Ascending aorta (tissue), 2 donors: Measurements from ENCODE around the gene ARFGAP2. TPM values are rescaled to one million over a fixed set of nuclear protein-coding genes. Genes with fewer than 3 reads are reported as not detected.
"Not testable (repeated sequence)": the region's sequence is repeated elsewhere in the genome, so short reads cannot be mapped to it uniquely, and the experiment has no call there.

Source experiments
- DNase-seq, 2 donors: peaks; one replicate each; pipeline ENCODE4 v3.0.0-alpha.2; 2019; ENCODE audit warnings: low spot score in 2 of 2
- H3K27ac ChIP-seq, 2 donors: fragments of 200-600 bp; sonication (generic); one replicate each; pipeline ENCODE4 v1.5.1; 2016 to 2017; ENCODE audit warnings: mild to moderate bottlenecking in 1 of 2
- H3K27me3 ChIP-seq: fragments of 200-600 bp; sonication (generic); one replicate; pipeline ENCODE4 v1.5.1; 2017
- H3K36me3 ChIP-seq, 2 donors: fragments of 200-600 bp; sonication (generic); one replicate each; pipeline ENCODE4 v1.5.1; 2016
- H3K4me1 ChIP-seq, 2 donors: fragments of 200-600 bp; sonication (generic); one replicate each; pipeline ENCODE4 v1.5.1; 2016 to 2017; ENCODE audit warnings: mild to moderate bottlenecking in 1 of 2
- H3K4me3 ChIP-seq, 2 donors: fragments of 200-600 bp; sonication (generic); one replicate each; pipeline ENCODE4 v1.5.1; 2016 to 2017; ENCODE audit warnings: mild to moderate bottlenecking in 1 of 2
- H3K9me3 ChIP-seq, 2 donors: fragments of 200-600 bp; sonication (generic); one replicate each; pipeline ENCODE4 v1.5.1; 2016
- intact Hi-C: fragments of 100-400 bp; cut with DNase I; formaldehyde crosslinking; loops from one replicate; pipeline ENCODE4 v1.15.1; 2023
- total RNA-seq: library from RNA; depleted of rRNA; stranded (reverse); fragments of >200 nt; gene quantifications from one replicate; pipeline ENCODE4 v1.1.0, GENCODE V29; 2016
- TF ChIP-seq, protein P1 (sequence below), 3 experiments: fragments of 200-600 bp in 2 of 3; fragments of 450-650 bp in 1 of 3; sonication (generic) in 2 of 3; IDR thresholded peaks; one replicate each; pipeline ENCODE4 v1.5.1; 2016 to 2019; ENCODE audit warnings: antibody characterized with exemption in 3 of 3, mild to moderate bottlenecking in 1 of 3, moderate library complexity in 1 of 3

The ARFGAP2 gene
- total RNA-seq, 1 donor from 2014 or later: 66.1 TPM

DNA sequence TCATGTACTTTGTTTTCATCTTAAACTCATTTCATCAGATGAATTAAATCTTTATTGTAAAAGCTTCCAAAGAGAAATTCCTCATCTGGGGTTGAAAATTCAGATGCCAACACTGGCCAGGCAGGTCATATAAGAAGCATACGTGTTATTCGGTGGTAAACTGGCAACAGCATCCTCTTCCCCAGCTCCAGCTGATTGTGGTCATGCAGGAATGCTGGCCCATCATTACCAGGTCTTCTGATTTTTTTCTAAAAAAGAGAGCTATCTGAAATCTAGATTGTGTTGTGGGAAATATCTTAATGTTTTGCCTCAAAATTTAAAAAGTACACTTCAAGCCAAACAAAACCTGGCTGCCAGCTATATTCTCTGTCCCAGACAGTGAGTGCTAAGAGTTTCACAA is 53.6 kb downstream of the ARFGAP2 start:
- H3K9me3 ChIP-seq: no peaks in the 10 kb centered on the region
- no peaks in the 10 kb centered on the region for H3K27me3 ChIP-seq
- TF ChIP-seq, protein P1, sequence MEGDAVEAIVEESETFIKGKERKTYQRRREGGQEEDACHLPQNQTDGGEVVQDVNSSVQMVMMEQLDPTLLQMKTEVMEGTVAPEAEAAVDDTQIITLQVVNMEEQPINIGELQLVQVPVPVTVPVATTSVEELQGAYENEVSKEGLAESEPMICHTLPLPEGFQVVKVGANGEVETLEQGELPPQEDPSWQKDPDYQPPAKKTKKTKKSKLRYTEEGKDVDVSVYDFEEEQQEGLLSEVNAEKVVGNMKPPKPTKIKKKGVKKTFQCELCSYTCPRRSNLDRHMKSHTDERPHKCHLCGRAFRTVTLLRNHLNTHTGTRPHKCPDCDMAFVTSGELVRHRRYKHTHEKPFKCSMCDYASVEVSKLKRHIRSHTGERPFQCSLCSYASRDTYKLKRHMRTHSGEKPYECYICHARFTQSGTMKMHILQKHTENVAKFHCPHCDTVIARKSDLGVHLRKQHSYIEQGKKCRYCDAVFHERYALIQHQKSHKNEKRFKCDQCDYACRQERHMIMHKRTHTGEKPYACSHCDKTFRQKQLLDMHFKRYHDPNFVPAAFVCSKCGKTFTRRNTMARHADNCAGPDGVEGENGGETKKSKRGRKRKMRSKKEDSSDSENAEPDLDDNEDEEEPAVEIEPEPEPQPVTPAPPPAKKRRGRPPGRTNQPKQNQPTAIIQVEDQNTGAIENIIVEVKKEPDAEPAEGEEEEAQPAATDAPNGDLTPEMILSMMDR (IDR thresholded peaks at IDR 0.05): no peak
- no peak overlapping the region for H3K27ac ChIP-seq
- no peaks in the 10 kb centered on the region for H3K4me1 ChIP-seq
- no peak overlapping the region for H3K4me3 ChIP-seq
- DNase-seq: no peak
- no peaks in the 10 kb centered on the region for H3K36me3 ChIP-seq
- intact Hi-C loops: no loop called here

DNA sequence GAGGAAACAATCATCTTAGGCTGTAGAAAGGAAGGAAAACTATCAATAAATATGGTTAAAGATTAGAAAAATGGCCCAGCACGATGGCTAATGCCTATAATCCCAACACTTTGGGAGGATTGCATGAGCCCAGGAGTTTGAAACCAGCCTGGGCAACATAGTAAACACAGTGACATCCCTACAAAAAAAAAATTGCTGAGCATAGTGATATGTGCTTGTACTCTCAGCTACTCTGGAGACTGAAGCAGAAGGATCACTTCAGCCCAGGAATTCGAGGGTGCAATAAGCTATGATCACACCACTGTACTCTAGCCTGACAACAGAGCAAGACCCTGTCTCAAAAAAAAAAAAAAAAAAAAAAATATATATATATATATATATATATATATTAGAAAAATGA is 54.9 kb downstream of the ARFGAP2 start:
- no peaks in the 10 kb centered on the region for H3K9me3 ChIP-seq
- TF ChIP-seq, protein P1 (IDR thresholded peaks at IDR 0.05): no peak
- H3K4me3 ChIP-seq: no peak overlapping the region
- H3K36me3 ChIP-seq: no peaks in the 10 kb centered on the region
- intact Hi-C loops: no loop called here
- H3K27ac ChIP-seq: no peak overlapping the region
- no peak for DNase-seq
- H3K27me3 ChIP-seq: no peaks in the 10 kb centered on the region
- no peaks in the 10 kb centered on the region for H3K4me1 ChIP-seq

DNA sequence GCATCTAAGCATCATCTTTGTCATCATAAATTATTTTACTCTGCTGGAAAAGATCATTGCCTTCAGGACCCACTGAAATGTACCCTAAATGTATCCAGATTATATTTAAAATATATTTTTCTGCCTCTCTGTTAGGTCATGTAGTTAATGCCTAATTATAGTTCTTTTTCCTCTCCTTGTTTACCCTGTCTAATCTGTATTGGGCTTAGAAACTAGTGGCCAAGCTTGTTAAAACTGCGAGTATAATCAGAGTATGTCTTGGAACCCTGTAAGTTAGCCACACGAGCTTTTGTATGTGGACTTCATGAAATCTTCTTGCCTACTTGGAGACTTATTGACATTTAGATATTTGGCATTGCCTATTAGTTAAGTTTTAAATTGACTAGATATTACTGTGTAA is 55.6 kb downstream of the ARFGAP2 start:
- H3K36me3 ChIP-seq: no peaks in the 10 kb centered on the region
- no peaks in the 10 kb centered on the region for H3K27me3 ChIP-seq
- intact Hi-C loops: no loop called here
- DNase-seq: no peak
- TF ChIP-seq, protein P1 (IDR thresholded peaks at IDR 0.05): no peak
- H3K27ac ChIP-seq: no peak overlapping the region
- no peaks in the 10 kb centered on the region for H3K4me1 ChIP-seq
- no peak overlapping the region for H3K4me3 ChIP-seq
- H3K9me3 ChIP-seq: no peaks in the 10 kb centered on the region

DNA sequence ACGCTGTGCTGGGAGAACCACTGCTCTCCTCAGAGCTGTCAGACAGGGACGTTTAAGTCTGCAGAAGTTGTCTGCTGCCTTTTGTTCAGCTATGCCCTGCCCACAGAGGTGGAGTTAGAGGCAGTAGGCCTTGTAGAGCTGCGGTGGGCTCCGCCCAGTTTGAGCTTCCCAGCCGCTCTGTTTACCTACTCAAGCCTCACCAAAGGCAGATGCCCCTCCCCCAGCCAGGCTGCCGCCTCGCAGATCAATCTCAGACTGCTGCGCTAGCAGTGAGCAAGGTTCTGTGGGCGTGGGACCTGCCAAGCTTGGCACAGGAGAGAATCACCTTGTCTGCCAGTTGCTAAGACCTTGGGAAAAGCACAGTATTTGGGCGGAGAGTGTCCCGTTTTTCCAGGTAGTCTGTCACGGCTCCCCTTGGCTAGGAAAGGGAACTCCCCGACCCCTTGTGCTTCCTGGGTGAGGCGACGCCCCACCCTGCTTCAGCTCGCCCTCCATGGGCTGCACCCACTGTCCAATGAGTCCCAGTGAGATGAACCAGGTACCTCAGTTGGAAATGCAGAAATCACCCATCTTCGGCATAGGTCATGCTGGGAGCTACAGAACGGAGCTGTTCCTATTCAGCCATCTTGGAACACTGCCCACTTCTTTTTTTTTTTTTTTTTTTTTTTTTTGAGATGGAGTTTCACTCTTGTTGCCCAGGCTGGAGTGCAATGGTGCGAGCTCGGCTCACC is 57.6 kb downstream of the ARFGAP2 start:
- DNase-seq, H3K27ac ChIP-seq, intact Hi-C loops, H3K36me3 ChIP-seq, H3K4me3 ChIP-seq, H3K9me3 ChIP-seq, H3K27me3 ChIP-seq, H3K4me1 ChIP-seq: not testable (repeated sequence)

Other genes starting within 250 kb of the ARFGAP2 start
- 16.6 TPM for gene CSTPP1, start 240.1 kb downstream of the ARFGAP2 start, total RNA-seq
- 32.7 TPM for gene PACSIN3, start 9.6 kb upstream of the ARFGAP2 start, total RNA-seq
- 22.6 TPM for gene DDB2, start 38.1 kb upstream of the ARFGAP2 start, total RNA-seq
- 63.3 TPM for gene ACP2, start 71.9 kb upstream of the ARFGAP2 start, total RNA-seq
- gene NR1H3, start 81.1 kb upstream of the ARFGAP2 start, total RNA-seq: 92.4 TPM
- gene MADD, start 93.3 kb upstream of the ARFGAP2 start, total RNA-seq: 31.7 TPM
- not detected for gene MYBPC3, start 175.8 kb upstream of the ARFGAP2 start, total RNA-seq
- 98.2 TPM for gene SPI1, start 201.7 kb upstream of the ARFGAP2 start, total RNA-seq
- 246 TPM for gene SLC39A13, start 231.7 kb upstream of the ARFGAP2 start, total RNA-seq
- 34.8 TPM for gene PSMC3, start 249.6 kb upstream of the ARFGAP2 start, total RNA-seq